Activated CD8-positive, alpha-beta memory T cell treated with anti-CD3 and anti-CD28 coated beads, Interleukin-2, amount 10 ng/mL, durations not matched to agents 7 days and 5 days (primary cell): Measurements from ENCODE around the gene DVL2. TPM values are rescaled to one million over a fixed set of nuclear protein-coding genes. Genes with fewer than 3 reads are reported as not detected.
A peak's percentile ranks its signal among the peaks of the same experiment; 100 is the strongest.
"Not testable (repeated sequence)": the region's sequence is repeated elsewhere in the genome, so short reads cannot be mapped to it uniquely, and the experiment has no call there.

Experiments
- ATAC-seq: fragments of 150-1000 bp; cut with Tn5 transposase; one replicate; pipeline ENCODE4 v1.10.0; 2021; ENCODE audit warnings: moderate library complexity
- CTCF ChIA-PET: fragments of 350-600 bp; sonication (Branson Sonifier 250); formaldehyde crosslinking; loops from one replicate; lab custom pipeline; 2021; ENCODE audit warnings: antibody characterized with exemption; lab: Charles Lee
- DNase-seq: peaks from one replicate; pipeline ENCODE4 v3.0.0-alpha.2; 2020
- H3K27ac Mint-ChIP-seq: one replicate; pipeline ENCODE4 v1.8.0; 2021; ENCODE audit warnings: mild to moderate bottlenecking, mixed read lengths
- H3K27me3 Mint-ChIP-seq: one replicate; pipeline ENCODE4 v1.8.0; 2021; ENCODE audit warnings: mixed read lengths
- H3K36me3 Mint-ChIP-seq: one replicate; pipeline ENCODE4 v1.8.0; 2021; ENCODE audit warnings: mild to moderate bottlenecking, mixed read lengths
- H3K4me1 Mint-ChIP-seq: one replicate; pipeline ENCODE4 v1.8.0; 2021; ENCODE audit warnings: mixed read lengths
- H3K4me3 Mint-ChIP-seq: one replicate; pipeline ENCODE4 v1.8.0; 2021; ENCODE audit warnings: mild to moderate bottlenecking, moderate library complexity, mixed read lengths
- H3K9me3 Mint-ChIP-seq: one replicate; pipeline ENCODE4 v1.8.0; 2022; ENCODE audit warnings: low read depth, mixed read lengths
- total RNA-seq, 2 experiments: library from RNA; stranded (reverse); gene quantifications; one replicate each; pipeline ENCODE4 v1.2.3, GENCODE V29; 2021

Gene DVL2
- total RNA-seq, 2 experiments from 2014 or later: 52.7 to 62.0 TPM

GRCh38 chr17:7190276-7190917 lies 43.9 kb downstream of the DVL2 start:
- H3K9me3 Mint-ChIP-seq: no peaks in the 10 kb centered on the region
- no peaks in the 10 kb centered on the region for H3K27me3 Mint-ChIP-seq
- ATAC-seq: no peak
- DNase-seq: no peak
- H3K4me1 Mint-ChIP-seq: no peaks in the 10 kb centered on the region
- H3K27ac Mint-ChIP-seq: no peak overlapping the region
- no peaks in the 10 kb centered on the region for H3K36me3 Mint-ChIP-seq
- CTCF ChIA-PET: interaction anchor here (1.0 to 1.3 kb wide), 3 partner anchors 12 to 58 kb away, joined by 3 to 4 read pairs (median 3); no protein-coding TSS in a partner anchor
- no peak overlapping the region for H3K4me3 Mint-ChIP-seq

DNA sequence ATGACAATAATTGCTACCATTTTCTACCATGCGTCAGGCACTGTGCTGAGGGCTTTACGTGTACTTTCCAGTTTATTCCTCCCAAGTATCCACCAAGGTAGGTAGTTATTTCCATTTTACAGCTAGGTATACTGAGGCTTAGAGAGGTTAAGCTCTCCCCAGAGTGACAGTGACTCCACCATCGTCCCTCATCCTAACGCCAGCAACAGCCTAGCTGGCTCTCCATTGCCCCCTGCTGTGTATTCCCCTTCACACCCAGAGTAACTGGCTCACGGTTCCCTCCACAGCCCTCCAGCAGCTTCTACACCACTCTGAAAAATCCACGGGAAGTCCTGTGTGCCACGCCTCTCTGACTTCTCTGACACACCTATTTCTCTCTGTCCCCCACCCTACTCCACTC lies 48.1 kb downstream of the DVL2 start:
- Mint-ChIP-seq H3K36me3 (no peaks in the 10 kb centered on the region), H3K4me3 (no peak overlapping the region), H3K27me3 (no peaks in the 10 kb centered on the region), H3K4me1 (no peaks in the 10 kb centered on the region), H3K27ac (no peak overlapping the region), H3K9me3 (no peaks in the 10 kb centered on the region)
- CTCF ChIA-PET: interaction anchor here (1.1 to 1.2 kb wide), 2 partner anchors 9 to 140 kb away, joined by 5 to 10 read pairs; no protein-coding TSS in a partner anchor
- DNase-seq (no peak), ATAC-seq (peak; percentile 42)

DNA sequence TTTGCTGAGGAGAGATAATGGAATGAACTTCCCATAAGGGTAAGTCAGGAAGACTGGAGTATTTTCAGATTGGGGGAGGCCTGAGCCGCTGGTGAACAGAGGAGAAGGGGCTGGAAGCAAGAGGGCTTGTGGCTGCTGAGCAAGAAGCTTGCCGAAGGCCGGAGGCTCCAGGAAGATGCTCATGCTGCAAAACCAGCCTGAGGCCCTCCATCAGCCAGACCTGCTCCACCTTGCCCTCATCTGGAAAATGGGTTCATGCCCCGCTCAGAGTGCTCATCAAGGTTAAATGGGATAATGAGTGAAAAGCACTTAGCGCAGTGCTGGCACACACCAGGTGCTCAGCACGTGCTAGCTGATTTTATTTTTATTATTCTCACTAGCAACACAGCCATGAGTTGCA lies 49.7 kb downstream of the DVL2 start:
- Mint-ChIP-seq H3K36me3 (no peaks in the 10 kb centered on the region), H3K27me3 (no peaks in the 10 kb centered on the region), H3K4me3 (no peak overlapping the region), H3K9me3 (no peaks in the 10 kb centered on the region), H3K4me1 (no peaks in the 10 kb centered on the region), H3K27ac (no peak overlapping the region)
- CTCF ChIA-PET: interaction anchor here (0.8 kb wide), 1 partner anchor 130 kb away, joined by 3 read pairs; no protein-coding TSS in a partner anchor
- ATAC-seq: no peak
- DNase-seq: no peak

DNA sequence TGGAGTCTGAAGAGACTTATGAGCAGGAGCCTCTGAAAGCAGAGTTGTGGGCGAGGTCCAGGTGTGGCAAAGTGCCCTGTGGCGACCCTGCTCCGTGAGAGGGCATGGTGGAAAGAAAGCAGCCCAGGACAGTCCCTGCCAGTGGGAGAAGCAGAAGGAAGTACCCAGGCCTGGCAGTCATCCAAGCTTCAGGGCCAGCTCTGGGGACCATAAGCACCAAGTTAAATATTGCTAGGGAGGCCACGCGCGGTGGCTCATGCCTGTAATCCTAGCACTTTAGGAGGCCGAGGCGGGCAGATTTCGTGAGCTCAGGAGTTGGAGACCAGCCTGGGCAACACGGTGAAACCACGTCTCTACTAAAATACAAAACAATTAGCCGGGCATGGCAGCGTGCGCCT lies 50.2 kb downstream of the DVL2 start:
- Mint-ChIP-seq H3K36me3 (no peaks in the 10 kb centered on the region), H3K4me1 (no peaks in the 10 kb centered on the region), H3K9me3 (no peaks in the 10 kb centered on the region), H3K4me3 (no peak overlapping the region), H3K27ac (no peak overlapping the region), H3K27me3 (no peaks in the 10 kb centered on the region)
- ATAC-seq: peak; percentile 20
- no peak for DNase-seq
- CTCF ChIA-PET: interaction anchor here (1.1 kb wide), 1 partner anchor 112 kb away, joined by 3 read pairs; no protein-coding TSS in a partner anchor

- Mint-ChIP-seq H3K27me3 (no peaks in the 10 kb centered on the region), H3K4me1 (no peaks in the 10 kb centered on the region), H3K27ac (no peak overlapping the region), H3K9me3 (no peaks in the 10 kb centered on the region), H3K36me3 (no peaks in the 10 kb centered on the region), H3K4me3 (no peak overlapping the region)
- DNase-seq (no peak), ATAC-seq (no peak)
- CTCF ChIA-PET: interaction anchor here (1.1 to 2.0 kb wide), 2 partner anchors 113 to 131 kb away, joined by 3 to 4 read pairs; no protein-coding TSS in a partner anchor
Measured at GRCh38 chr17:7183433-7184090, 50.8 kb downstream of the DVL2 start.

- not testable (repeated sequence) for H3K36me3 Mint-ChIP-seq, H3K27ac Mint-ChIP-seq, H3K4me3 Mint-ChIP-seq, DNase-seq, ATAC-seq, H3K9me3 Mint-ChIP-seq, H3K4me1 Mint-ChIP-seq
- CTCF ChIA-PET: interaction anchor here (1.5 to 2.0 kb wide), 2 partner anchors 114 to 130 kb away, joined by 4 read pairs; no protein-coding TSS in a partner anchor
- peaks cover 10% of the 10 kb centered on the region for H3K27me3 Mint-ChIP-seq
Measured at GRCh38 chr17:7182101-7182500, 52.2 kb downstream of the DVL2 start.

DNA sequence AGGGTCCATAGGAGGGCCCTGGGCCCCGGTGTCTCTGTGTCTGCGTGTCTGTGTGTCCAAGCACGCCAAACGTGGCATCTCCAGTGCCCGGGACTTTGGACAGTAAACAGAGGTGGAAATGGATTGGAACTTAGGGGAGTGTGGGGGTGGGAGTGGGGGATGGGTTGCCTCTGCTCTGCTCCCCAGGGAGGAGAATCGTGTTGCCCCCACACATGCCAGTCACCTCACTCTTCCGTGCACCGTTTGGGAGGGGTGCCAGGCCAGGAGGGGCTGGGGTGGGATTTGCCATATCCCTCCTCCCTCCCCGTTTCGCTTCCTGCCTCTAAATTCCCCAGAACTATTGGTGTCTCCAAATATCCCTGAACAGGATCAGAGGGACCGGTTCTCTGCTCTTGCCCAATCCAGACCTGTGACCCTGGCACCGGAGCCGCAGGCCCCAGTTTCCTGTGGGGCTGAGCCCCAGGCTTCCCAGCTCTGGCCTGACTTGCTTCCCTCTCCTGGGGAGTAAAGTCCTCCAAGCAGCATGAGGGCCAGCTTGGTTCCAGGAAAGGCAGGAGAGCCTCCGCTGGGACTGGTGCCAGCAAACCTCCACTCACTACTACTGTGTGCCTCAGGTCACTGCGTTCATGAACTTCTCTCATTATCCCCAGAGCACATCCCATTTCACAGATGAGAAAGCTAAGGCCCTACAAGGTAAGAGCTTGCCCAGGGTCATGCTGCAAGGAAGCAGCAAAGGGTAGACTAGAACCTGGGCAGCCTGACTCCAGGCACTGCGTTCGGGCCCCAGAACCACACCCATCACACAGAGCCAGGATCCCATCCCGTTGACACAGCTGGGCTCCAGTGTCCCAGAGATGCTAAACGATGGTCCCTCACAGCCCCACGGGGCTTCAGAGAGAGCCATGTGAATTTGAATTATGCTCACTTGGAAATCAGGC lies 54.7 kb downstream of the DVL2 start, which contains the start of gene ASGR1:
TSS of gene ASGR1 (minus strand) at position 54 of the 938 bp plus-strand sequence. CDS start 807 bp downstream, outside the sequence.
- Mint-ChIP-seq H3K9me3 (no peaks in the 10 kb centered on the region), H3K27ac (no peak within 1 kb of the TSS), H3K36me3 (no peaks in the 10 kb centered on the region), H3K27me3 (peaks cover 10% of the 10 kb centered on the region), H3K4me1 (peaks cover 9% of the 10 kb centered on the region), H3K4me3 (peak within 1 kb of the TSS; percentile 53)
- CTCF ChIA-PET: interaction anchor here (2.5 to 3.6 kb wide), 3 partner anchors 43 to 135 kb away, joined by 12 to 41 read pairs (median 35); partner anchors contain the start of gene SLC16A11
- no peak for DNase-seq
- ATAC-seq: no peak

DNA sequence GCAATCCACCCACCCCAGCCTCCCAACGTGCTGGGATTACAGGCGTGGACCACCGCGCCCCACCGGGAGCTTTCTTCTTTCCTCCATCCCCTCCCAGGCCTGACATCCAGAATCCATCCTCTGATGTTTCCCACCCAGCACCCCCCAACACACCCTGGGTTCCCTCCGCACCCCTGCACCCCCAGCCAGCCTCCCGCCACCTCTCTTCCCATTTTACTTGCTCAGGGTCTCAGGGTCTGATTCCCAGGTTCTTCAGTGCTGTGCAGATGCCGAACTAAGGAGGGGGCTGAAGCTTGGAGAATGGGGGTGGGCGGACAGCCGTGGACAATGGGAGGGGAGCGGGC lies 55.4 kb downstream of the DVL2 start:
- DNase-seq: no peak
- CTCF ChIA-PET: interaction anchor here (1.3 to 3.6 kb wide), 5 partner anchors 11 to 134 kb away, joined by 4 to 41 read pairs (median 23); partner anchors contain the start of gene SLC16A11
- no peaks in the 10 kb centered on the region for H3K36me3 Mint-ChIP-seq
- H3K27me3 Mint-ChIP-seq: peaks cover 10% of the 10 kb centered on the region
- no peak overlapping the region for H3K4me3 Mint-ChIP-seq
- no peak overlapping the region for H3K27ac Mint-ChIP-seq
- no peaks in the 10 kb centered on the region for H3K9me3 Mint-ChIP-seq
- H3K4me1 Mint-ChIP-seq: peaks cover 9% of the 10 kb centered on the region
- no peak for ATAC-seq

DNA sequence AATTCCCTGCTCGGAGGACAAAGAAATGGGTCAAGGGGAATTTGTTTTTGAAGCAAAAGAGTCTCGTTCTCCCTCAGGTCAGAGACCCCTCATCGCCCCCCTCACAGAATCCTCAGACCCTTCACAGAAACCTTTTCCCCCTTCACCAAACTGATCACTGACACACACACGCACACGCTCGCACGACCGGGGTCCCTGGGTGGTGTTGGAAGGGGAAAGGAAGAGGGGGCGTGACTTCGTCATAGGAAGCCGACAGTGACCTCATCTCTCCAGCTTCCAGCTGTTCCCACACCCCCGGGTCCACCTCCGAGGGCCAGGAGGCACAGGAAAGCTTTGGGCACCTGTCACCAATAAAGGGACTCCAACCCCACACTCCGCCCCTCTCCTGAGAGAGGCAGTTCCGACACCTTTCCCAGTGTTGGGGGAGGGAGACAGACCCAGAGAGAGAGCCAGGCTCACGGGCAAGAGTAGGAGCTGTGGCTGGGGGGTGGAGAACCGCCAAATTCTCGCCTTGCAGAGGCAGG lies 56.3 kb downstream of the DVL2 start:
- CTCF ChIA-PET: interaction anchor here (0.9 to 3.6 kb wide), 26 partner anchors 8 to 264 kb away, joined by 3 to 41 read pairs (median 4); partner anchors contain the start of genes BCL6B, SLC16A11 and SLC16A13
- H3K27me3 Mint-ChIP-seq: peaks cover 14% of the 10 kb centered on the region
- H3K36me3 Mint-ChIP-seq: no peaks in the 10 kb centered on the region
- H3K4me1 Mint-ChIP-seq: peaks cover 9% of the 10 kb centered on the region
- H3K4me3 Mint-ChIP-seq: peak overlapping the region; percentile 53
- ATAC-seq (no peak), DNase-seq (no peak)
- no peaks in the 10 kb centered on the region for H3K9me3 Mint-ChIP-seq
- no peak overlapping the region for H3K27ac Mint-ChIP-seq

DNA sequence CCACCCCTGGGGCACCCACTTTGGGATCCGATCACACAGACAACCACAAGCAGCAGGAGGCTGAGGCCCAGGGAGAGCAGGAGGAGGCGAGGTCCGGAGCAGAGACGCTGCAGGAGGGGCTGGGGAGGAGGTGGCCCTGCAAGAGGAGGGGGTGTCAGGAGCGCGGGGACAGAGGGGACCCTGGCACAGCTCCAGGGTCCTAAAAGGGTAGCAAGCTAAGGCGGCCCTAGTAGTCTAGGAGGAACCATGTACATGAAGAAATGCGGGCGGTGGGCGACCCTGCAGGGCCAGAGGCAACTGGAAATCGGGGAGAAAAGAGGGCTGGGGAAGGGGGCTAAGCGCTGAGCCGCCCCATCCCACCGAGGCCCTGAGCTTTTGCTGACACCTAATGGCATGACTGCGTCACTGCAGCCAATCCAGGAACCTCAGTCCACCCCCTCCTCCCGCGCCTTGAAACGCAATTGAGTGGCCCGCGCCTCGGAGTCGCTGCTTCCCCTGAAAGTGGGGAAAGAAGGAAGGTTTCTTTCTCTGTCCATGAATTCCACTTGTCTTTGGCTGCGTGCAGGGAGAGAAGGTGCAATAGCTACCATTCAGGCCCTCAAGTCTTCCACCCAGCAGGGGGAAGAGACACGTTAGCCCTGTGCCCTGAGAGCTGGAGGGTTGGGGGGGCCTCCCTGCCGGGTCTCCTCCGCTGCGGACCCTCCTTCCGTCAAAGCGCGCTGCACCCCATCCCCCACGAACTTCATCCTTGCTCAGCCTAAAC lies 56.9 kb downstream of the DVL2 start:
- DNase-seq (peak; percentile 75), ATAC-seq (peak; percentile 73)
- H3K36me3 Mint-ChIP-seq: no peaks in the 10 kb centered on the region
- CTCF ChIA-PET: interaction anchor here (0.8 to 3.6 kb wide), 28 partner anchors 8 to 263 kb away, joined by 3 to 41 read pairs (median 4); partner anchors contain the start of genes BCL6B, SLC16A11 and SLC16A13
- H3K9me3 Mint-ChIP-seq: no peaks in the 10 kb centered on the region
- no peak overlapping the region for H3K27ac Mint-ChIP-seq
- H3K4me1 Mint-ChIP-seq: peaks cover 9% of the 10 kb centered on the region
- H3K27me3 Mint-ChIP-seq: peaks cover 14% of the 10 kb centered on the region
- H3K4me3 Mint-ChIP-seq: peak overlapping the region; percentile 53

DNA sequence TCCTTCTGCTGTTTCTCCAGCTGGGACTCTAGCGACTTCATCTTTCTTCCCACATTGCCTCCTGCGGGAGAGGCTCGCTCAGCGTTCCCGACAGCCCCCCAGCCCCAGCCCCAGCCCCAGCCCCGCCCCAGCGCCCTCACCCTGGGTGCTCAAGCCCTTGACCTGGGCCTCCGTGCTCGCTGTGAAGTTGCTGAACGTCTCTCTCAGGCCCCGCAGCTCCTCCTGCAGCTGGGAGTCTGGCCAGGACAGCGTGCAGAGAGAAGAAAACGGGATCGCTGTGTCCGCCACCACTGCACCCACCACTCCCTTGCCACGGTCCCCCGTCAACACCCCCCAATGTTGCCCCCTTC lies 57.5 kb downstream of the DVL2 start:
- H3K9me3 Mint-ChIP-seq: no peaks in the 10 kb centered on the region
- DNase-seq (no peak), ATAC-seq (no peak)
- H3K27ac Mint-ChIP-seq: no peak overlapping the region
- CTCF ChIA-PET: interaction anchor here (0.8 to 3.6 kb wide), 24 partner anchors 9 to 261 kb away, joined by 3 to 41 read pairs (median 4); partner anchors contain the start of genes BCL6B, SLC16A11 and SLC16A13
- H3K36me3 Mint-ChIP-seq: no peaks in the 10 kb centered on the region
- no peak overlapping the region for H3K4me3 Mint-ChIP-seq
- peaks cover 14% of the 10 kb centered on the region for H3K27me3 Mint-ChIP-seq
- H3K4me1 Mint-ChIP-seq: peaks cover 9% of the 10 kb centered on the region
